ENCODE results near the gene PREX1. TPM values are rescaled to one million over a fixed set of nuclear protein-coding genes. Genes with fewer than 3 reads are reported as not detected.
A peak's percentile ranks its signal among the peaks of the same experiment; 100 is the strongest.

PREX1 gene
- polyA plus RNA-seq, 1 of the 3 experiments (the other 2 are of a cell fraction): 5.3 TPM

- H3K4me3 ChIP-seq (ENCODE audit: low read depth in 2 of 2, low read length in 1 of 2): no peak overlapping the region
- H3F3A ChIP-seq (replicated peaks; ENCODE audit: insufficient read depth): peaks cover 3% of the 10 kb centered on the region
- no peaks in the 10 kb centered on the region for H3K9me3 ChIP-seq
- TF ChIP-seq MAX (IDR thresholded peaks at IDR 0.05; ENCODE audit: low read depth) (no peak), ELF1 (IDR thresholded peaks at IDR 0.05) (no peak), REST (IDR thresholded peaks at IDR 0.05; ENCODE audit: low read depth, low read length) (no peak), YY1 (IDR thresholded peaks at IDR 0.05; ENCODE audit: low read depth) (no peak), TEAD4 (IDR thresholded peaks at IDR 0.05; ENCODE audit: borderline replicate concordance, insufficient read depth) (no peak), FOSL2 (IDR thresholded peaks at IDR 0.05; ENCODE audit: borderline replicate concordance, low read depth) (no peak), NFIC (IDR thresholded peaks at IDR 0.05; ENCODE audit: borderline replicate concordance) (no peak), MXI1 (IDR thresholded peaks at IDR 0.05; ENCODE audit: low read depth, low read length) (no peak), TCF12 (IDR thresholded peaks at IDR 0.05) (no peak), TAF1 (IDR thresholded peaks at IDR 0.05; ENCODE audit: borderline replicate concordance, low read depth, low read length) (no peak), SIN3A (IDR thresholded peaks at IDR 0.05; ENCODE audit: borderline replicate concordance, low read depth, low read length) (no peak), RAD21 (IDR thresholded peaks at IDR 0.05; ENCODE audit: low read length) (no peak), RFX5 (IDR thresholded peaks at IDR 0.05; ENCODE audit: low read length) (no peak), ZBTB33 (IDR thresholded peaks at IDR 0.05; ENCODE audit: borderline replicate concordance, low read depth) (no peak), RCOR1 (IDR thresholded peaks at IDR 0.05; ENCODE audit: low read length) (no peak)
- no peak overlapping the region for H3K27ac ChIP-seq (ENCODE audit: low read depth in 2 of 2, low read length in 1 of 2)
- WGBS (ENCODE audit: low lambda C conversion rate): 83% methylated on average over 1 of the region's 5 CpGs
- no peaks in the 10 kb centered on the region for H3K27me3 ChIP-seq (ENCODE audit: insufficient read depth)
- H4K20me1 ChIP-seq (ENCODE audit: insufficient read depth): no peaks in the 10 kb centered on the region
- peaks cover 3 to 4% of the 10 kb centered on the region in 2 experiments; a peak in 2 of 4 replicates for H3K4me1 ChIP-seq (ENCODE audit: control insufficient read depth in 1 of 2, insufficient read depth in 2 of 2, low read depth in 1 of 2, low read length in 1 of 2)
- H3K79me2 ChIP-seq (ENCODE audit: insufficient read depth): no peaks in the 10 kb centered on the region
- H3K9me2 ChIP-seq: no peaks in the 10 kb centered on the region
- ChIA-PET POLR2A (no interaction called here), CTCF (interaction anchor here (1.0 to 2.5 kb wide), 2 partner anchors 14 to 137 kb away, joined by 3 to 9 read pairs; no protein-coding TSS in a partner anchor)
- no peak overlapping the region for H3K9ac ChIP-seq
- no peak overlapping the region for H2AFZ ChIP-seq (ENCODE audit: low read depth)
- H3K4me2 ChIP-seq: no peak overlapping the region
- peak; percentile 57 for DNase-seq
- H3K36me3 ChIP-seq (replicated peaks in 1 of 2; ENCODE audit: control insufficient read depth in 1 of 2, insufficient read depth in 2 of 2, low read length in 1 of 2): no peaks in the 10 kb centered on the region
Observed at GRCh38 chr20:48794360-48794759, 33.4 kb downstream of the PREX1 start.
